Adrenal gland (tissue), 5 donors: ENCODE results near the gene CCDC27.

Experiments
- POLR2A ChIP-seq, 2 donors: fragments of 450-650 bp; IDR thresholded peaks; one replicate each; pipeline ENCODE4 v1.6.1; 2017; ENCODE audit warnings: antibody characterized with exemption in 2 of 2, mild to moderate bottlenecking in 2 of 2, moderate library complexity in 1 of 2
- TF ChIP-seq, protein P1 (sequence below), 6 experiments: fragments of 450-650 bp in 4 of 6; fragments of 200-600 bp in 2 of 6; sonication (generic) in 1 of 6; IDR thresholded peaks; 1 replicate in 5 of 6; 2 replicates in 1 of 6; pipeline versions ENCODE4 v1.5.1 to v1.8.0; 2016 to 2021; ENCODE audit warnings: antibody characterized with exemption in 6 of 6, mild to moderate bottlenecking in 2 of 6, moderate library complexity in 1 of 6
- donor health status: DM: no; HTN: no; CAD: no.

DNA sequence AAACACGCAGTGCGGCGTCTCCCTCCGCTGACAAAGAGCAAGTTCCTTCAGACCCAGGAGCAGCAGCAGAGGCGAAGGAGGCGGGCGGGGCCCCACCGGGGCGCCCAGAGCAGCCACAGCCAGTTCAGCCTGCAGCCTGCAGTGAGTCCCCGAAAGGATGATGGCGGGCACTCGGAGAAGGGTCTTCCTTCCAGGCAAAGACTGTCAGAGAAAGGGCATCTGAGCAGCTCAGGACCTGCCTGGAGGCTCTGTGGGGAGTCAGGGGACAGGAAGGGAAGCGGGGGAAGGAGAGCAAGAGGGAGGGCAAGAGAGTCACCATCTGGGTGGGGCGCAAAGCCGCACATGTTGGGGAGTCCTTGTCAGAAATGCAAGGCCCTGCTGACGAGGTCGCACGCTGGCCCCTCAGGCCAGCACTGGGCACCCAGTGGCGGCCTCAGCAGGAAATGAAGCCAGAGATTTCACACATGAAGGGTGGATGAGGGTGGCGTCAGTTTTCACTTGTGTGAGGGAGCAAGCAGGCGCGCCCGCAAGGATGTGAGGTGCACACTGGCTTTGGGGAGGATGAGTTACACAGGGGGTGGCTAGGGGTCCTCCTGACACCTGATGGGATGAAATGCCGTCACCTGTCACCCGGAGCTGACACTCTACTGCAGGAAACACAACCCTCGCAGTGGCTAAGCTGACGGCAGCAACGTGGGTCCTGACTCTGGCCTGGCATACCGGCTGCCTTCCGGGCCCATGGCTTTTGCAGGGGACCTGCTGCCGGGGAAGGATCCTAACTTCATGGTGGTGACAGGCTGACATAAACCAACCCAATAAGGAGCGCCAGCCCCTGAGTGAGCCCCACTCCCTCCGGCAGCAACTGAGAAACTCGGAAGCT is 37.4 kb downstream of the CCDC27 start:
- no peak for TF ChIP-seq POLR2A (IDR thresholded peaks at IDR 0.05)
- TF ChIP-seq, protein P1, sequence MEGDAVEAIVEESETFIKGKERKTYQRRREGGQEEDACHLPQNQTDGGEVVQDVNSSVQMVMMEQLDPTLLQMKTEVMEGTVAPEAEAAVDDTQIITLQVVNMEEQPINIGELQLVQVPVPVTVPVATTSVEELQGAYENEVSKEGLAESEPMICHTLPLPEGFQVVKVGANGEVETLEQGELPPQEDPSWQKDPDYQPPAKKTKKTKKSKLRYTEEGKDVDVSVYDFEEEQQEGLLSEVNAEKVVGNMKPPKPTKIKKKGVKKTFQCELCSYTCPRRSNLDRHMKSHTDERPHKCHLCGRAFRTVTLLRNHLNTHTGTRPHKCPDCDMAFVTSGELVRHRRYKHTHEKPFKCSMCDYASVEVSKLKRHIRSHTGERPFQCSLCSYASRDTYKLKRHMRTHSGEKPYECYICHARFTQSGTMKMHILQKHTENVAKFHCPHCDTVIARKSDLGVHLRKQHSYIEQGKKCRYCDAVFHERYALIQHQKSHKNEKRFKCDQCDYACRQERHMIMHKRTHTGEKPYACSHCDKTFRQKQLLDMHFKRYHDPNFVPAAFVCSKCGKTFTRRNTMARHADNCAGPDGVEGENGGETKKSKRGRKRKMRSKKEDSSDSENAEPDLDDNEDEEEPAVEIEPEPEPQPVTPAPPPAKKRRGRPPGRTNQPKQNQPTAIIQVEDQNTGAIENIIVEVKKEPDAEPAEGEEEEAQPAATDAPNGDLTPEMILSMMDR (IDR thresholded peaks at IDR 0.05) = no peak
